GM18868 (cell line): ENCODE data around the gene NCBP3.

Experiments used
- ATAC-seq: cut with Tn5 transposase; IDR thresholded peaks from one replicate; pipeline ENCODE4 v1.9.1; 2021; ENCODE audit warnings: mild to moderate bottlenecking, moderate library complexity; ENCODE audit not compliant: unreplicated experiment

The NCBP3 gene

DNA sequence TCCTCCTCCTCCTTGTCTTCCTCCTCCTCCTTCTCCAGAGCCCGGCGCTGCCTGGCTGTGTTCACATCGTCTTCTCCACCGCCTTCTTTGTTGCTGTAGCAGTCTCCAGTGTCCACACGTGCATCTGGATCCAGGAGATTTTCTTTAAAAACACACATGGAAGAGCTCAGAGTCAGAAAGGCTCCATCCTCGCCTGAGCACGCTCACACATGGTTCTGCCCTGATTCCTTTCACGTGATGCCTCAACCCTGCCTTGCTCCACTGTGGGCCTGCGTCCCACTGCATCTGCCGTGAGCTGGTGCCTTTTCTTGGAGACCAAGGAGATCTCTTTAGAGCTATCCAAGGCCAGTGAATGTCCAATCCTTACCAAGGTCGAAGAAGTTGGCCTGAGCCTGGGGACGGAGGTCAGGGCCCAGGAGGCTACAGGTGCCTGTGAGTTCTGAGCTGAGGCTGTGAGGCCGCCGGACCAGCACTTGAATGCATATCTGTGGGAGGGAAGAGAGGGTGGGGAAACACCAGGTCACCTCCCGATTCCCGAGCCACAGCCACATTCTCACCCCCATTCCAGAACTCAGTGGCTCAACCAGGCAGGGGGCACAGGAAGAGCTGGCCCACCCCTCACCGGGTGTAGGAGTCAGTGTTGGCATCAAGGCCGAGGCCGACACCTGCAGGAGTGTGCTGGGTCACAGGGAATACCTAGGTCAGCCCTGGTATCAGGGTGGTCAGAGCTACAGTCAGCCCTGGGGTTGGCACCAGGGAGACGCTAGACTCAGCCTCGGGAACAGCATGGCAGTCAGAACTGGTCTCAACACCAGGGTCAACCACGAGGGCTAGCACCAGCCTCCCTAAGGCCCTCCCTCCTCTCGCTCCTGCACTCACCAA, 84.8 kb downstream of the NCBP3 start:
- ATAC-seq, result no peak

DNA sequence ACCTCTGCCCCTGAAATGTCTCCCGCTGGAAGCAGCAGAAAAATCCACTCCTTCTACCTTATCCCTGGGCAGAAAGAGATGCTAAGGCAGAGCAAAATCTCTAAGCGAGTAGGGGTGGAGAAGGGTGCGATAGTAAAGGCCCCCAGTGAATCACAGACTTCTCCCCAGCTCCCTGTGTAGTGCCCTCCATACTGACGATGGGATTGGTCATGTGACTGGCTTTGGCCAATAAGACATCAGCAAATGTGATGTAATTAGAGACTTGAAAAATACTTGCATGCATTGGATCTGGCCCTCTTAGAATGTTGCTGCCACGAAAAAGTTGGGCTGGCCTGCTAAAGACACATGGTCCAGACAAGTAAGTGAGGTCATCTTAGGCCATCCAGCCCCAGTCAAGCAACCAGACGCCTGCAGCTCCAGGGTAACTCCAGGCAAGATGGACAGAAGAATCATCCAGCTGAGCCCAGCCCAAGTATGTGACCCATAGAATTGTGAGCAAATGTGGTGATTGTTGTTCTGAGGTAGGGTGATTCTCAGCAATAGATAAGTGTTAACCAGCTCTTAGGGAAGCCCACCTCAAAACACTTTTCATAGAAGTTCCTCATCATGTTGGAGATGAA, 86.3 kb downstream of the NCBP3 start:
- no peak for ATAC-seq

DNA sequence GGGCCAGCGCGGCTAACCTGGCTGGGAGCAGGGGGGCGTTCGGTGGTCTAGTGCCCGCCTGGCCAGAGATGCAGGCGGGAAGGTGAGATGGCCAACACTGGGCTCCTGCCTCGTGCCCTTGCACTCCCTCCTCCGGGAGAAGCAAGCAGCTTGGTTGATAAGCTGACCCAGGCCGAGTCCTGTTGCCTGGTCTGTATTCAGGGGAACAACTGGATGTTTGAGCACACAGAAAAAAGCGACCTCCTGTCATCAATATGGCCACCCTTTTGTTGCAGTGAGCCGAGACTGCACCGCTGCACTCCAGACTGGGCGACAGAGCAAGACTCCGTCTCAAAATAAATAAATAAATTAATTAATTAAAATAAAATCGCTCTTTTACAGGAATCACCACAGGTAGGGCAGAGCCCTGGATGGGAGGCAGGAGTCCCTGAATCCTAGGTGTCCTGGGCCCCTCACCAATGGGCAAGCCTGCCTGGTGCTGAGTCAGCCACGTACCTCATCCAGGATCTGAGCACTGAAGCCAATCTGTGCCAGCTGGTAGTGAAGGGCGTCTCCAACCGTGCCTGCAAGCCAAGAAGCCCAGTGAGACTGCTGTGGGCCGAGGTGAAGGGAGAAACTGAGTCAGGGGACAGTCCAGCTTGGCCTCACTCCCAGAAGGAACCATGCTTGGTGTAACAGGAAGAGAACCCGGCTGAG, 90.6 kb downstream of the NCBP3 start:
- no peak for ATAC-seq

DNA sequence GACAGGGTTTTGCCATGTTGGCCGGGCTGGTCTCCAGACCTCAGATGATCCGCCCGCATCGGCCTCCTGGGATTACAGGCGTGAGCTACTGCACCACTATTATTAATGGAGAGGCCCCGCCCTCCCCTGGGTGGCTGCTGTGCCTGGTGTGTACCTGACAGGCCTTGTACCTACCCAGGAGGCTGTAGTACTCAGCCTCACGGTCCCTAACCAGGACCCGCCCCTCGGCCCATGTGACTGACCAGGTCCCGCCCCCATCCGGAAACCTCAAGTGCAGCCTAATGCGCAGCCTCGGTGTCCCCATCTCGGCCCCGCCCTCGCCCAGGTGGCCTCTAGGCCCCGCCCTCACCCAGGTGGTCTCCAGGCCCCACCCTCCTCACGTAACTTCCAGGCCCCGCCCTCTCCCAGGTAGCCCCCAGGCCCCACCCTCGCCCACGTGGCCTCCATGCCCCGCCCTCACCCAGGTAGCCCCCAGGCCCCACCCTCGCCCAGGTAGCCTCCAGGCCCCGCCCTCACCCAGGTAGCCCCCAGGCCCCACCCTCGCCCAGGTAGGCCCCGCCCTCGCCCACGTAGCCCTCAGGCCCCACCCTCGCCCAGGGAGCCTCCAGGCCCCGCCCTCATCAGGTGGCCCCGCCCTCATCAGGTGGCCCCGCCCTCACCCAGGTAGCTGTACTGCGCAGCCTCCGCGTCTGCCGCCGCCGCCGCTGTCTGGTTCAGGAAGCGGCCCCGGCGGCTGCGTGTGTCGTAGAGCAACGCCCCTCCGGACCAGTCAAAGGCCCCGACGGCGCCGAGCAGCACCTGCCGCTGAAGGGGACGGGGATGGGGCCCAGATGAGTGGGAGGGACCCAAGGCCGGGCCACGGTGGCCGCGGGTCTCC, 91.3 kb downstream of the NCBP3 start:
- no peak for ATAC-seq

DNA sequence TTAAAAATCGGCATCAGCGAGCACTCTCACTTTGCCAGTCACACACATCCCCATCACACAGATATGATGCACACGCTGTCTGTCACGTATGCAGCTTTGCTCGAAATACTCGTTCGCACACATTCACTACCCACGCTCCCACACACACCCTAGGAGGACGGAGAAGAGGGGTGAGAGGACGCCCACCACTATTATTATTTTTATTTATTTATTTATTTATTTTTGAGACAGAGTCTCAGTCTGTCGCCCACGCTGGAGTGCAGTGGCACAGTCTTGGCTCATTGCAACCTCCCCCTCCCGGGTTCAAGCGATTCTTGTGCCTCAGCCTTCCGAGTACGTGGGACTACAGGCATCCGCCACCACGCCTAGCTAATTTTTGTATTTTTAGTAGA, 92.0 kb downstream of the NCBP3 start:
- no peak for ATAC-seq

DNA sequence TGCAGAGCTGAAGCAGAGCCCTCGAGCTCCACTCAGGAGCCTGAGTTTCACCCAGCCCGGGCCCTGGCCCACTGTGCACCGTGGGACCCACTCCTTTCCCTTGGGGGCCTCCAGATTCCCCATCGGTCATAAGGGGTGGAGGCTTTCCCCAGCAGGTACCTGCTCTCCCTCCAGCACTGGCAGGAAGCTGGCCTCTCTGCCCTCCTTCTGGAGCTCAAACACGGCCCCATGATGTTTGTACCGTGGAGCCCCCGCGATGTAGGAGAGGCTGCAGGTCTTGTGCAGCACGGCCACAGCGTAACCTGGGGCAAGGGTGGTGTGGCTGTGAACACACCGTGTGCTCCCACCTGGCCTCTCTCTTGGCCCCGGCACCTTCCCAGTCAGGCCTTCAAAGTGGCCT, 92.4 kb downstream of the NCBP3 start:
- ATAC-seq, result no peak
